PC-3 (cell line): ENCODE results near the gene PCTP.
A peak's percentile ranks its signal among the peaks of the same experiment; 100 is the strongest.

Experiments
- CTCF ChIP-seq: fragments of 300-600 bp; sonication (generic); conservative IDR thresholded peaks from 2 replicates; pipeline ENCODE4 v1.5.1; 2017; ENCODE audit warnings: antibody characterized with exemption, low read depth, mild to moderate bottlenecking, low read length
- EZH2 ChIP-seq: fragments of 300-600 bp; sonication (generic); IDR thresholded peaks from one replicate; pipeline ENCODE4 v1.6.1; 2017; ENCODE audit warnings: antibody characterized with exemption, mild to moderate bottlenecking, low read length; ENCODE audit not compliant: unreplicated experiment

- TF ChIP-seq CTCF = peak; percentile 93
- TF ChIP-seq EZH2 = no peak
Measured at GRCh38 chr17:55735731-55736405, 15.0 kb upstream of the PCTP start.
